IMR-90 (cell line): ENCODE measurements around the gene OPTC. TPM values are rescaled to one million over a fixed set of nuclear protein-coding genes. Genes with fewer than 3 reads are reported as not detected.

ENCODE experiments used
- ATAC-seq: fragments of 200-7000 bp; cut with Tn5 transposase; 2 replicates; pipeline ENCODE4 v1.9.1; 2020; ENCODE audit warnings: low read depth, mild to moderate bottlenecking, moderate library complexity
- BruUV-seq: library from RNA; stranded (reverse); fragments of 400-500 nt; replicated peaks from 2 replicates; lab custom pipeline; 2021; lab: Mats Ljungman, UMichigan
- CTCF ChIA-PET: fragments of 300-600 bp; formaldehyde crosslinking; extraction: SDS; loops from one replicate; lab custom pipeline; 2021; ENCODE audit warnings: antibody characterized with exemption; lab: Yijun Ruan, JAX
- POLR2A ChIA-PET: fragments of 300-600 bp; sonication (Branson Sonifier 250); formaldehyde crosslinking; loops from one replicate; lab custom pipeline; 2022; ENCODE audit warnings: antibody characterized with exemption; ENCODE audit not compliant: unreplicated experiment; lab: Charles Lee
- DNase-seq: peaks from one replicate; pipeline ENCODE4 v3.0.0; 2013
- H2AFZ ChIP-seq: replicated peaks from 2 replicates; pipeline ENCODE3; 2013; ENCODE audit warnings: low read length, mild to moderate bottlenecking; ENCODE audit not compliant: poor library complexity
- H2AK5ac ChIP-seq: 2 replicates; pipeline ENCODE4 v1.6.1; 2013; ENCODE audit warnings: low read depth, low read length, inconsistent platforms
- H2AK9ac ChIP-seq: replicated peaks from 2 replicates; pipeline ENCODE3; 2013; ENCODE audit warnings: mild to moderate bottlenecking, low read depth, low read length, moderate library complexity; ENCODE audit not compliant: poor library complexity
- H2BK120ac ChIP-seq: 2 replicates; pipeline ENCODE4 v1.6.1; 2013; ENCODE audit warnings: low read depth, low read length, inconsistent platforms
- H2BK15ac ChIP-seq: 3 replicates; pipeline ENCODE4 v1.6.1; 2013; ENCODE audit warnings: low read depth, low read length, inconsistent platforms
- H2BK20ac ChIP-seq: 2 replicates; pipeline ENCODE4 v1.6.1; 2013; ENCODE audit warnings: low read depth, mild to moderate bottlenecking, inconsistent platforms, low read length, moderate library complexity
- H2BK5ac ChIP-seq: 2 replicates; pipeline ENCODE4 v1.6.1; 2013; ENCODE audit warnings: mild to moderate bottlenecking, low read depth, low read length, inconsistent platforms; ENCODE audit not compliant: poor library complexity, severe bottlenecking
- H3K14ac ChIP-seq: replicated peaks from 2 replicates; pipeline ENCODE4 v1.6.1; 2013; ENCODE audit warnings: low read depth, low read length, inconsistent platforms
- H3K18ac ChIP-seq: 2 replicates; pipeline ENCODE4 v1.6.1; 2013; ENCODE audit warnings: low read depth, low read length, control low read depth
- H3K23ac ChIP-seq: 2 replicates; pipeline ENCODE4 v1.6.1; 2013; ENCODE audit warnings: low read depth, low read length, inconsistent platforms
- H3K27ac ChIP-seq: 2 replicates; pipeline ENCODE4 v1.5.1; 2013; ENCODE audit warnings: mild to moderate bottlenecking, control low read depth, low read length; ENCODE audit not compliant: insufficient read depth
- H3K27me3 ChIP-seq: 2 replicates; pipeline ENCODE4 v1.6.1; 2013; ENCODE audit warnings: low read length; ENCODE audit not compliant: control insufficient read depth, insufficient read depth
- H3K36me3 ChIP-seq: 2 replicates; pipeline ENCODE4 v1.6.1; 2013; ENCODE audit warnings: low read length, mixed read lengths; ENCODE audit not compliant: control insufficient read depth, insufficient read depth
- H3K4ac ChIP-seq: 2 replicates; pipeline ENCODE4 v1.6.1; 2013; ENCODE audit warnings: low read depth, low read length, inconsistent platforms
- H3K4me1 ChIP-seq: 2 replicates; pipeline ENCODE4 v1.6.1; 2013; ENCODE audit warnings: low read length, mixed read lengths; ENCODE audit not compliant: control insufficient read depth, insufficient read depth
- H3K4me2 ChIP-seq: 2 replicates; pipeline ENCODE4 v1.6.1; 2013; ENCODE audit warnings: low read depth, mild to moderate bottlenecking, control low read depth, low read length, moderate library complexity
- H3K4me3 ChIP-seq: 2 replicates; pipeline ENCODE4 v1.5.1; 2013; ENCODE audit warnings: low read depth, mild to moderate bottlenecking, control low read depth, low read length, moderate library complexity; ENCODE audit not compliant: insufficient read depth
- H3K56ac ChIP-seq: 2 replicates; pipeline ENCODE4 v1.6.1; 2013; ENCODE audit warnings: low read length, inconsistent platforms; ENCODE audit not compliant: insufficient read depth; ENCODE audit errors: extremely low read depth
- H3K79me1 ChIP-seq, 2 experiments: 2 replicates each; pipeline ENCODE4 v1.6.1; 2013; ENCODE audit warnings: low read length in 2 of 2, inconsistent platforms in 1 of 2, low read depth in 1 of 2
- H3K9ac ChIP-seq: 2 replicates; pipeline ENCODE4 v1.6.1; 2013; ENCODE audit warnings: low read depth, low read length, control low read depth
- H3K9me1 ChIP-seq: 2 replicates; pipeline ENCODE4 v1.6.1; 2013; ENCODE audit warnings: low read length, inconsistent platforms; ENCODE audit not compliant: insufficient read depth
- H3K9me3 ChIP-seq: 2 replicates; pipeline ENCODE4 v1.6.1; 2013; ENCODE audit warnings: low read length; ENCODE audit not compliant: control insufficient read depth, insufficient read depth
- H4K20me1 ChIP-seq: 2 replicates; pipeline ENCODE4 v1.6.1; 2013; ENCODE audit warnings: low read length, inconsistent platforms; ENCODE audit not compliant: insufficient read depth
- H4K5ac ChIP-seq: 2 replicates; pipeline ENCODE4 v1.6.1; 2013; ENCODE audit warnings: mild to moderate bottlenecking, low read depth, low read length, control low read depth
- H4K8ac ChIP-seq, 2 experiments: 2 replicates each; pipeline ENCODE4 v1.6.1; 2013; ENCODE audit warnings: low read depth in 2 of 2, low read length in 2 of 2, control low read depth in 1 of 2, inconsistent platforms in 1 of 2
- H4K91ac ChIP-seq: 2 replicates; pipeline ENCODE4 v1.6.1; 2013; ENCODE audit warnings: low read depth, low read length, inconsistent platforms; ENCODE audit not compliant: insufficient read depth
- BHLHE40 ChIP-seq: fragments of 150-350 bp; IDR thresholded peaks from 2 replicates; pipeline ENCODE4 v1.6.1; 2016; ENCODE audit warnings: mild to moderate bottlenecking, low read depth, low read length
- CHD1 ChIP-seq: IDR thresholded peaks from 2 replicates; pipeline ENCODE4 v1.6.1; 2012; ENCODE audit warnings: low read depth, low read length, improper control_type of control experiment
- MAFK ChIP-seq: IDR thresholded peaks from 2 replicates; pipeline ENCODE4 v1.6.1; 2012; ENCODE audit warnings: low read depth, low read length, improper control_type of control experiment
- MAZ ChIP-seq: IDR thresholded peaks from 2 replicates; pipeline ENCODE4 v1.6.1; 2012; ENCODE audit warnings: low read depth, mild to moderate bottlenecking, low read length, improper control_type of control experiment, moderate library complexity, borderline replicate concordance
- MXI1 ChIP-seq: IDR thresholded peaks from 2 replicates; pipeline ENCODE4 v1.6.1; 2012; ENCODE audit warnings: low read depth, mild to moderate bottlenecking, low read length, moderate library complexity, borderline replicate concordance
- POLR2A ChIP-seq: IDR thresholded peaks from 2 replicates; pipeline ENCODE4 v1.6.1; 2012; ENCODE audit warnings: mild to moderate bottlenecking, low read depth, low read length
- USF2 ChIP-seq: fragments of 150-350 bp; IDR thresholded peaks from 2 replicates; pipeline ENCODE4 v1.6.1; 2017; ENCODE audit warnings: mild to moderate bottlenecking, antibody characterized with exemption, low read length, low read depth
- WGBS, 2 experiments: methylation state at CpG; one replicate each; pipeline versions ENCODE4 v1.1.5 to v1.1.7; 2013; ENCODE audit warnings: missing lambda C conversion rate in 2 of 2; ENCODE audit not compliant: insufficient read length in 1 of 2; ENCODE audit errors: extremely low coverage in 2 of 2; 5-methylcytosine and 5-hydroxymethylcytosine counted together
- dilution Hi-C: fragments of 300-500 bp; cut with HindIII; formaldehyde crosslinking; loops from one replicate; pipeline ENCODE4 v1.14.3; 2018; ENCODE audit warnings: low sequenced_read_pairs; ENCODE audit not compliant: unreplicated experiment
- in situ Hi-C: fragments of 300-500 bp; cut with MboI; formaldehyde crosslinking; loops from 3 replicates; pipeline ENCODE4 v1.14.3; 2019; ENCODE audit warnings: low sequenced_read_pairs, inconsistent platforms, mixed read lengths
- intact Hi-C: fragments of 100-400 bp; cut with micrococcal nuclease; formaldehyde crosslinking; loops from 2 replicates; pipeline ENCODE4 v1.10.0; 2022
- polyA plus RNA-seq, 3 experiments: library from polyadenylated mRNA; depleted of rRNA; stranded (reverse); fragments of >200 nt; gene quantifications; 2 replicates each; pipeline ENCODE4 v1.2.3, GENCODE V29; 2012; ENCODE audit warnings: low replicate concordance in 1 of 3
- total RNA-seq: library from RNA; depleted of rRNA; stranded (reverse); fragments of >200 nt; gene quantifications from 2 replicates; pipeline ENCODE4 v1.2.3, GENCODE V29; 2012

The OPTC gene
- total and polyA plus RNA-seq, 2 of the 4 experiments (the other 2 are of a cell fraction), result not detected

- no peak overlapping the region for H2BK5ac ChIP-seq
- no peak overlapping the region for H4K91ac ChIP-seq
- CTCF ChIA-PET, result interaction anchor here (0.8 kb wide), 1 partner anchor 12 kb away, joined by 3 read pairs; no protein-coding TSS in a partner anchor
- no peaks in the 10 kb centered on the region for H3K9me3 ChIP-seq
- no peak overlapping the region for H3K14ac ChIP-seq
- H3K9me1 ChIP-seq, result peaks cover 7% of the 10 kb centered on the region
- H3K56ac ChIP-seq, result no peak overlapping the region
- no peak overlapping the region for H3K4ac ChIP-seq
- no peaks in the 10 kb centered on the region for H3K36me3 ChIP-seq
- BruUV-seq, result no TSS peak
- no peak overlapping the region for H2BK120ac ChIP-seq
- no peak overlapping the region for H4K5ac ChIP-seq
- H3K23ac ChIP-seq, result no peak overlapping the region
- no peak overlapping the region for H3K4me2 ChIP-seq
- H3K4me1 ChIP-seq, result peaks cover 2% of the 10 kb centered on the region
- no peak overlapping the region for H2BK20ac ChIP-seq
- peaks cover 0 to 4% of the 10 kb centered on the region in 2 experiments; a peak in 2 of 4 replicates for H3K79me1 ChIP-seq
- DNase-seq, result no peak
- no peak for ATAC-seq
- no peak overlapping the region for H2BK15ac ChIP-seq
- H2AK9ac ChIP-seq, result no peak overlapping the region
- no peaks in the 10 kb centered on the region for H4K20me1 ChIP-seq
- TF ChIP-seq POLR2A, result no peak
- no peak for TF ChIP-seq MAFK
- TF ChIP-seq MAZ, result no peak
- no peak for TF ChIP-seq USF2
- no peak for TF ChIP-seq CHD1
- no peak for TF ChIP-seq MXI1
- no peak for TF ChIP-seq BHLHE40
- H2AK5ac ChIP-seq, result no peak overlapping the region
- dilution Hi-C loops (no loop called here), in situ Hi-C loops (no loop called here), intact Hi-C loops (no loop called here)
- no peak overlapping the region for H3K4me3 ChIP-seq
- no peak overlapping the region for H3K9ac ChIP-seq
- H4K8ac ChIP-seq, result no peak overlapping the region
- no peaks in the 10 kb centered on the region; the same call in 1 of the 2 replicates for H3K27me3 ChIP-seq
- no peak overlapping the region for H3K18ac ChIP-seq
- H2AFZ ChIP-seq, result no peak overlapping the region
- no peak overlapping the region for H3K27ac ChIP-seq
- WGBS, 2 experiments, result 96% methylated on average over 6 of the region's 7 CpGs; no CpG with 5 or more reads in 1 of the 2 experiments
- POLR2A ChIA-PET, result no interaction called here
Measured at GRCh38 chr1:203499643-203500278, 5.8 kb downstream of the OPTC start.
